ENCODE results near the gene TMEM229B. TPM values are rescaled to one million over a fixed set of nuclear protein-coding genes. Genes with fewer than 3 reads are reported as not detected.

TMEM229B gene
- total and polyA plus RNA-seq, 2 donors (not counting 1 experiment from before 2014, with no cell fraction given): 0.68 to 0.99 TPM

DNA sequence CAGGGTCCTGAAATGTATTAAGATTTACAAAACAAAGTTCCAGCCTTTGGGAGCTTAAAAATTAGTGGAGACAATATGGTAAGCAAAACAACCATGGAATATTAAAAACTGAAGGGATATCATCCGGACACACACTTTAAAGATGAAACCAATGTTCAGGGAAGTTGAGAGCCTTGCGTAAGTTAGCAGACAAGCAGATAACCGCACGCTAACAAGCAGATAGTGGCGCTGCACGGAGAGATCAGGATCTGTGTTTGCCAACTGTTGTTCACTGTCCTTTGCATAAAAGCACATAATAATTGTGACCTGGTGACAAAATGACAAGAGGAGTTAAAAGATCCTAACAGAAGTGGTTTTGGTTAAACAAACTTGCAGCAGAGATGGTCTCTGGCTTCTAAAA is 14.3 kb upstream of the TMEM229B start:
- H3K4me2 ChIP-seq (ENCODE audit: extremely low read depth, insufficient read depth, low read length): no peak overlapping the region
- no peak overlapping the region for H3K4me3 ChIP-seq (replicated peaks in 1 of 4; ENCODE audit: control extremely low read depth in 1 of 4, insufficient read depth in 1 of 4, low read depth in 3 of 4, low read length in 4 of 4)
- H3K27me3 ChIP-seq (ENCODE audit: control insufficient read depth, insufficient read depth, low read length): no peaks in the 10 kb centered on the region
- H2AFZ ChIP-seq (ENCODE audit: low read length): no peak overlapping the region
- H3K79me2 ChIP-seq (ENCODE audit: control insufficient read depth, insufficient read depth, low read length): no peaks in the 10 kb centered on the region
- H3K9ac ChIP-seq (ENCODE audit: insufficient read depth, low read length): no peak overlapping the region
- no peak for TF ChIP-seq EZH2 (IDR thresholded peaks at IDR 0.05; ENCODE audit: low read length, missing control alignments)
- TF ChIP-seq, protein P1, sequence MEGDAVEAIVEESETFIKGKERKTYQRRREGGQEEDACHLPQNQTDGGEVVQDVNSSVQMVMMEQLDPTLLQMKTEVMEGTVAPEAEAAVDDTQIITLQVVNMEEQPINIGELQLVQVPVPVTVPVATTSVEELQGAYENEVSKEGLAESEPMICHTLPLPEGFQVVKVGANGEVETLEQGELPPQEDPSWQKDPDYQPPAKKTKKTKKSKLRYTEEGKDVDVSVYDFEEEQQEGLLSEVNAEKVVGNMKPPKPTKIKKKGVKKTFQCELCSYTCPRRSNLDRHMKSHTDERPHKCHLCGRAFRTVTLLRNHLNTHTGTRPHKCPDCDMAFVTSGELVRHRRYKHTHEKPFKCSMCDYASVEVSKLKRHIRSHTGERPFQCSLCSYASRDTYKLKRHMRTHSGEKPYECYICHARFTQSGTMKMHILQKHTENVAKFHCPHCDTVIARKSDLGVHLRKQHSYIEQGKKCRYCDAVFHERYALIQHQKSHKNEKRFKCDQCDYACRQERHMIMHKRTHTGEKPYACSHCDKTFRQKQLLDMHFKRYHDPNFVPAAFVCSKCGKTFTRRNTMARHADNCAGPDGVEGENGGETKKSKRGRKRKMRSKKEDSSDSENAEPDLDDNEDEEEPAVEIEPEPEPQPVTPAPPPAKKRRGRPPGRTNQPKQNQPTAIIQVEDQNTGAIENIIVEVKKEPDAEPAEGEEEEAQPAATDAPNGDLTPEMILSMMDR (conservative IDR thresholded peaks at IDR 0.05 in 1 of 2, IDR thresholded peaks at IDR 0.05 in 1 of 2; ENCODE audit: low read depth in 1 of 2, low read length in 2 of 2): no peak
- H3K9me3 ChIP-seq (ENCODE audit: control insufficient read depth, insufficient read depth, low read depth, low read length): no peaks in the 10 kb centered on the region
- no peaks in the 10 kb centered on the region for H4K20me1 ChIP-seq (ENCODE audit: control insufficient read depth, extremely low read depth, insufficient read depth, low read length)
- DNase-seq (ENCODE audit: low read depth in 2 of 2): no peak
- H3K36me3 ChIP-seq (ENCODE audit: control insufficient read depth, insufficient read depth, low read length): no peaks in the 10 kb centered on the region
- H3K4me1 ChIP-seq (ENCODE audit: control insufficient read depth, extremely low read depth, insufficient read depth, low read length): no peaks in the 10 kb centered on the region
- H3K27ac ChIP-seq (ENCODE audit: insufficient read depth, low read length): no peak overlapping the region

DNA sequence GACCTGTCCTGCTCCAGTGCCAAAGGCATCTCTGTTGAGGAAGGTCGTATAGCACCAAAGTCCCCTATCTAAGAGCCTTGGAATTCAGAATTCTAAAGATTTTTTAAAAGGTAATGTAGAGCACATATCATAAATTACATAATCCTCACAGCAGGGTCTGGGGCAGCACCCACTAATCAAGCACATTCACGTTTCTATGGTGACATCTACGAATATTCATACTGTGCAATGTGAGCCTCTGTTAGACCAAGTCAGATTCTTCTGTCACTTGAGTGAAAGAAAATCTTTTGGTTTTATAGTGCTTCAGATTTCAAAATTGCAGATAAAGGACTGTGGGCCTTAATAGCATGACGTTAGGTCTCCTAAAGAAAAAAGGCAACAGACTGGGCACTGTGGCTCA is 13.1 kb upstream of the TMEM229B start:
- Histone ChIP-seq H4K20me1 (ENCODE audit: control insufficient read depth, extremely low read depth, insufficient read depth, low read length) (no peaks in the 10 kb centered on the region), H2AFZ (ENCODE audit: low read length) (no peak overlapping the region)

DNA sequence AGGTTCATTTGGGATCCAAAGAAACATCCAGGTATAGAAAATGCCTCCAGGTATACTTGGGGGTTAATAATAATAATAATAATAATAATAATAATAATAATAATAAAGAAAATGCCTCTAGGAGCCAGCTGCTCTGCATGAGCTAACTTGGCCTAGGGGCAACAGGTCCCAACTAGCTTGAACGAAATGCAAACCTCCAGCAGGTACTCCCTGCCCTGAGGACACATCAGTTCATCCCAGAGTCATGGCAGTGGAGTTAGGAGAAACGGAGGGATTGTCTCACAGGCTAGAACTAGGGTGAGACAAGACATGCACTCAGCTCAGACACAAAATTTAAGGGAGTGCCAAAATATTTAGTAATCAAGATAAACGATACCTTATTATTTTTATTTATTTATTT is 12.5 kb upstream of the TMEM229B start:
- Histone ChIP-seq H3K4me1 (ENCODE audit: control insufficient read depth, extremely low read depth, insufficient read depth, low read length) (no peaks in the 10 kb centered on the region), H2AFZ (ENCODE audit: low read length) (no peak overlapping the region), H3K79me2 (ENCODE audit: control insufficient read depth, insufficient read depth, low read length) (no peaks in the 10 kb centered on the region), H3K4me3 (replicated peaks in 1 of 4; ENCODE audit: control extremely low read depth in 1 of 4, insufficient read depth in 1 of 4, low read depth in 3 of 4, low read length in 4 of 4) (no peak overlapping the region), H3K27ac (ENCODE audit: insufficient read depth, low read length) (no peak overlapping the region), H3K36me3 (ENCODE audit: control insufficient read depth, insufficient read depth, low read length) (no peaks in the 10 kb centered on the region), H3K9me3 (ENCODE audit: control insufficient read depth, insufficient read depth, low read depth, low read length) (no peaks in the 10 kb centered on the region), H4K20me1 (ENCODE audit: control insufficient read depth, extremely low read depth, insufficient read depth, low read length) (no peaks in the 10 kb centered on the region), H3K27me3 (ENCODE audit: control insufficient read depth, insufficient read depth, low read length) (no peaks in the 10 kb centered on the region), H3K9ac (ENCODE audit: insufficient read depth, low read length) (no peak overlapping the region), H3K4me2 (ENCODE audit: extremely low read depth, insufficient read depth, low read length) (no peak overlapping the region)
- TF ChIP-seq, protein P1 (conservative IDR thresholded peaks at IDR 0.05 in 1 of 2, IDR thresholded peaks at IDR 0.05 in 1 of 2; ENCODE audit: low read depth in 1 of 2, low read length in 2 of 2): no peak
- TF ChIP-seq EZH2 (IDR thresholded peaks at IDR 0.05; ENCODE audit: low read length, missing control alignments): no peak
- DNase-seq (ENCODE audit: low read depth in 2 of 2): no peak

More for the DNA sequence above, 13.1 kb upstream of the TMEM229B start:
- no peaks in the 10 kb centered on the region for H3K27me3 ChIP-seq (ENCODE audit: control insufficient read depth, insufficient read depth, low read length)
- no peak overlapping the region for H3K27ac ChIP-seq (ENCODE audit: insufficient read depth, low read length)
- no peak for DNase-seq (ENCODE audit: low read depth in 2 of 2)
- no peak overlapping the region for H3K9ac ChIP-seq (ENCODE audit: insufficient read depth, low read length)
- no peak overlapping the region for H3K4me3 ChIP-seq (replicated peaks in 1 of 4; ENCODE audit: control extremely low read depth in 1 of 4, insufficient read depth in 1 of 4, low read depth in 3 of 4, low read length in 4 of 4)
- no peak for TF ChIP-seq EZH2 (IDR thresholded peaks at IDR 0.05; ENCODE audit: low read length, missing control alignments)
- TF ChIP-seq, protein P1 (conservative IDR thresholded peaks at IDR 0.05 in 1 of 2, IDR thresholded peaks at IDR 0.05 in 1 of 2; ENCODE audit: low read depth in 1 of 2, low read length in 2 of 2): no peak
- no peaks in the 10 kb centered on the region for H3K36me3 ChIP-seq (ENCODE audit: control insufficient read depth, insufficient read depth, low read length)
- H3K9me3 ChIP-seq (ENCODE audit: control insufficient read depth, insufficient read depth, low read depth, low read length): no peaks in the 10 kb centered on the region
- no peaks in the 10 kb centered on the region for H3K4me1 ChIP-seq (ENCODE audit: control insufficient read depth, extremely low read depth, insufficient read depth, low read length)
- H3K4me2 ChIP-seq (ENCODE audit: extremely low read depth, insufficient read depth, low read length): no peak overlapping the region
- H3K79me2 ChIP-seq (ENCODE audit: control insufficient read depth, insufficient read depth, low read length): no peaks in the 10 kb centered on the region

Measured in fibroblast of lung (primary cell).